NOMO-1 treated with dmso at 0.1 percent for 144 hours (cell line): ENCODE data around the gene TM4SF4.

ENCODE experiments used
- DNase-seq: peaks from one replicate; lab custom pipeline; 2025; ENCODE audit not compliant: unreplicated experiment; lab: John Stamatoyannopoulos, UW

TM4SF4 gene

DNA sequence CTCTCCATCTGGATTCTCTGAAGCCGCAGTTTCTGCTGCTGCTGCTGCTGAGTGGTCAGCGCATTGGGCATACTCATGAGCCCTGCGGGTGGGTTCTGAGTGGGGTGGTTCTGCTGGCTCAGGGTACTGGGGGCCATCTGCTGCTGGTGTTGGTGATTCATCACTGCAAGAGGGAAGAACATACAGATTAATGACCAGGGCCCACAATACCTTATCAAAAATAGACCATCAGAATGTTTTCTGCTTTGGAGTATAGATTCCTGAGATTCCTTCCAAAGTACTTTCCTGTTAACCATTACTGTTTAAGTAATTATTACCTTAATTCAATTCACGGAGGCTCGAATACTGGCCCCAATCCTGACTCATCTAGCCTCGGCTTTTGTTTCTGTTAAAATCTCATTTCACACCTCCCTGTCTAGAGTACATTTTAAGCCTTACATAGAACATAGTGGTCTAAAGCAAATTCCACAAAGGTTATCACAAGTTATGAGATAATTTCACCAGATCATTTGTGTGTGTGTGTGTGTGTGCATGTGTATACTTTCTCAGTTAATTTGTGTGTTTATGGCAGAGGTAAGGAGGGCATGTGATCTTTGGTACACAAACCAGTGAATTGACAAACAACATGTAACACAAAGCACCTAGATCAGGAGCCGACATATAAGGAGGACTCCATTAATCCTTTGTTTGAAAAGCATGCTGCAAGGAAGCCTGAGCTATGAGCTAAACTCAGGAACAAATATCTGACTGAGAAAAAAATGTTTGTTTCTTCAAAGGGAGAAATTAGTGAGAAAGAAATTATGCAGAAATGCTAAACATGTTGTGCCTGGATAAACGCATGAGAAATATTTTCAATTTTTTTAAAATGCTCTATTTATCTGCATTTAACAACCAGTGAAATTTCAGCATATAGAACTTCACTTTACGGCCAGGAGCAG lies 68.1 kb downstream of the TM4SF4 start:
- no peak for DNase-seq

- DNase-seq, result no peak
These were observed 70.6 kb downstream of the TM4SF4 start for GRCh38 chr3:149545049-149545448.

DNA sequence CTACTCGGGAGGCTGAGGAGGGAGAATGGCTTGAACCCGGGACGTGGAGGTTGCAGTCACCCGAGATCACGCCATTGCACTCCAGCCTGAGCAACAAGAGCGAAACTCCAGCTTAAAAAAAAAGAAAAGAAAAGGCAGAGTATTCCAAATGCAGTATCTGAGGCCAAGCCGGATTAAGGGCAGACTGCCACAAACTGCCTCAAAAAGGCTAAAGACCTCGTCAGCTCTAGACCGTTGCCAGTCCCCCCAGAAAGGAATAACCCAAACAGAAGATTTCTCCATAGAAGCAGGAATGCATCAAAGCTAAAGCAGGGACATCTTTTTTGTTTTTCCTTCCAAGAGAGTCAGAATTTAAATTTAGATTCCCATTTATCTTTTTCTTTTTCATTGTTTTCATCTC lies 72.9 kb downstream of the TM4SF4 start:
- no peak for DNase-seq

GRCh38 chr3:149547954-149548668 lies 73.6 kb downstream of the TM4SF4 start:
- DNase-seq, result no peak

DNA sequence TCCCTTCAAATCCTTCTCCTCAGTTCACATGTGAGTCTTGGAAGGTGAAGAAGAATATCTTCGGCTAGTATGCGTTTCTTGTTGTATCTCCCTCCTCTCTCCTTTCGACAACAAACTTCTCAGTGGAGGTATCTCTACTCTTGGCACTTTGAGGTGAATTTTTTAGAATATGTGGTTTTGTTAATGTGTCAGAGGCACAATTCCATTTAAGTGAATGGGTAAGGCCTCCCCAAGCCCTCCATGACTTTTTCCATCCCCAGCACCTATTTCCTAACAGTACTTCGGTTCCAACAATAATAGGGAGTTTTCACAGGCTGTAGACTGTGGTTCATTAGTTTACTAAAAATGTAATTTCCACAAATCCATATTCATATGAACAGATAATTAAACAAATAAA lies 74.2 kb downstream of the TM4SF4 start:
- no peak for DNase-seq

GRCh38 chr3:149551500-149551899 lies 77.0 kb downstream of the TM4SF4 start:
- no peak for DNase-seq

DNA sequence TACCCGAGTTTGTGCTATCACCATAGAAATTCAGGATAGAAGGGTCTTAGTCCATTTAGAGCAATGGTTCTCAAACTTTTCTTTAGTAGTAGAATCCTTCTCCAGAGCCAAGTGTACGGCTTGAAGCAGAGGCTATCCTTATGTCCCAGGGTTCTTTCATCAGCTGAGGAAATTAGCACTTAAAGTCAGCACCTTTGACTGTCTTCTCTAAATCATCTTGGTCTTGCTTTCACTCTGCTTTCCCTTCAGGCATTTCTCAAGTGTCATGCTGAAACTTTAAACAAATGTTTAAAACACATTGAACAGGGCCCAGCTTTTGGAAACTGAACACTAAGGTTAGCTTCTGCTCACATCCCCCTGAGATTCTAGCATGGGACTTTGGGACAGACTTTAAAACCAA lies 78.2 kb downstream of the TM4SF4 start:
- no peak for DNase-seq
